22Rv1 (cell line): ENCODE data around the gene CARF.

Experiments used
- ZFX ChIP-seq: fragments of 450-650 bp; IDR thresholded peaks from 2 replicates; pipeline ENCODE4 v1.6.1; 2017; ENCODE audit warnings: antibody characterized with exemption, borderline replicate concordance
- TF ChIP-seq, protein P1 (sequence below): fragments of 450-650 bp; IDR thresholded peaks from 2 replicates; pipeline ENCODE4 v1.5.1; 2017; ENCODE audit warnings: mild to moderate bottlenecking

DNA sequence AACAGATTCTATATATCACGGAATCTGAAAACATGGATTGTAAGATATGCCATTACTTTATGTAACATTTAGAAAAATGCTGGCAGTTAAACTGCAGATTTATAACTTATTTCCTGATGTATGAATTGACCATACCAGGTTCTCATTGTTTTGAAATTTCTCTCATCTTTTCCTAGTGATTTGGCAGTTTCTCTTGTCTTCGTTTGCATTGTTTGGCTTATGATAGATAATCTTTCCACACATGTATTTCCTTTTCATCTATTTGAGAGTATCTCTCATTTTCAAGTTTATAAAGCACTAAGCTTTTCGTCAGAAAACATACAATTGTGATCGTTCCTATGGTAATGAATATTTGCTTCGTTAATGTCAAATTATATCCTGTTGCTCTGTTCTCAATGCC lies 118.9 kb downstream of the CARF start:
- TF ChIP-seq, protein P1, sequence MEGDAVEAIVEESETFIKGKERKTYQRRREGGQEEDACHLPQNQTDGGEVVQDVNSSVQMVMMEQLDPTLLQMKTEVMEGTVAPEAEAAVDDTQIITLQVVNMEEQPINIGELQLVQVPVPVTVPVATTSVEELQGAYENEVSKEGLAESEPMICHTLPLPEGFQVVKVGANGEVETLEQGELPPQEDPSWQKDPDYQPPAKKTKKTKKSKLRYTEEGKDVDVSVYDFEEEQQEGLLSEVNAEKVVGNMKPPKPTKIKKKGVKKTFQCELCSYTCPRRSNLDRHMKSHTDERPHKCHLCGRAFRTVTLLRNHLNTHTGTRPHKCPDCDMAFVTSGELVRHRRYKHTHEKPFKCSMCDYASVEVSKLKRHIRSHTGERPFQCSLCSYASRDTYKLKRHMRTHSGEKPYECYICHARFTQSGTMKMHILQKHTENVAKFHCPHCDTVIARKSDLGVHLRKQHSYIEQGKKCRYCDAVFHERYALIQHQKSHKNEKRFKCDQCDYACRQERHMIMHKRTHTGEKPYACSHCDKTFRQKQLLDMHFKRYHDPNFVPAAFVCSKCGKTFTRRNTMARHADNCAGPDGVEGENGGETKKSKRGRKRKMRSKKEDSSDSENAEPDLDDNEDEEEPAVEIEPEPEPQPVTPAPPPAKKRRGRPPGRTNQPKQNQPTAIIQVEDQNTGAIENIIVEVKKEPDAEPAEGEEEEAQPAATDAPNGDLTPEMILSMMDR = no peak
- TF ChIP-seq ZFX = no peak
